H1 (cell line): ENCODE data around the gene FGF18. TPM values are rescaled to one million over a fixed set of nuclear protein-coding genes. Genes with fewer than 3 reads are reported as not detected.

ENCODE experiments used
- CTCF ChIA-PET: fragments of 300-600 bp; sonication (Branson Sonifier 250); formaldehyde crosslinking; loops from one replicate; lab custom pipeline; 2021; ENCODE audit not compliant: partially characterized antibody; lab: Charles Lee
- POLR2A ChIA-PET: fragments of 300-600 bp; sonication (Branson Sonifier 250); formaldehyde crosslinking; loops from one replicate; lab custom pipeline; 2021; ENCODE audit warnings: inconsistent platforms; ENCODE audit not compliant: partially characterized antibody; lab: Charles Lee
- DNase-seq, 2 experiments: peaks; one replicate each; pipeline versions ENCODE4 v3.0.0 to v3.0.0-alpha.2; 2010 to 2022; ENCODE audit warnings: low spot score in 2 of 2, low read depth in 1 of 2, mixed read lengths in 1 of 2
- FAIRE-seq: peaks from 2 replicates; lab custom pipeline; 2011; peaks lifted over from hg19 to GRCh38; lab: Jason Lieb, UNC
- H2AFZ ChIP-seq: 2 replicates; pipeline ENCODE4 v1.8.1; 2012; ENCODE audit warnings: low read length, inconsistent platforms
- H2AK5ac ChIP-seq: 2 replicates; pipeline ENCODE4 v1.6.1; 2013; ENCODE audit warnings: low read depth, low read length
- H2BK120ac ChIP-seq: replicated peaks from 2 replicates; pipeline ENCODE3; 2013; ENCODE audit warnings: low read depth, low read length, inconsistent platforms
- H2BK12ac ChIP-seq: 2 replicates; pipeline ENCODE4 v1.6.1; 2013; ENCODE audit warnings: low read depth, low read length
- H2BK15ac ChIP-seq: 2 replicates; pipeline ENCODE4 v1.6.1; 2013; ENCODE audit warnings: low read length
- H2BK20ac ChIP-seq: 2 replicates; pipeline ENCODE4 v1.6.1; 2013; ENCODE audit warnings: low read length
- H2BK5ac ChIP-seq: 2 replicates; pipeline ENCODE4 v1.6.1; 2013; ENCODE audit warnings: low read depth, low read length
- H3K14ac ChIP-seq: 2 replicates; pipeline ENCODE4 v1.6.1; 2013; ENCODE audit warnings: inconsistent platforms; ENCODE audit not compliant: insufficient read length
- H3K18ac ChIP-seq: 2 replicates; pipeline ENCODE4 v1.6.1; 2013; ENCODE audit warnings: low read length; ENCODE audit errors: extremely low read depth
- H3K23ac ChIP-seq: 2 replicates; pipeline ENCODE4 v1.6.1; 2013; ENCODE audit warnings: inconsistent platforms; ENCODE audit not compliant: insufficient read length
- H3K23me2 ChIP-seq: 2 replicates; pipeline ENCODE4 v1.6.1; 2013; ENCODE audit warnings: low read depth, low read length
- H3K27ac ChIP-seq: 2 replicates; pipeline ENCODE4 v1.6.1; 2011; ENCODE audit warnings: low read depth, low read length, inconsistent platforms
- H3K27me3 ChIP-seq, 4 experiments: replicated peaks in 1 of 4; 1 replicate in 1 of 4; 2 replicates in 3 of 4; pipeline versions ENCODE4 v1.6.1 to v1.8.1; 2011 to 2013; ENCODE audit warnings: low read length in 3 of 4, mild to moderate bottlenecking in 3 of 4, inconsistent platforms in 2 of 4, mixed read lengths in 2 of 4, moderate library complexity in 1 of 4; ENCODE audit not compliant: control insufficient read depth in 3 of 4, insufficient read depth in 3 of 4; ENCODE audit errors: extremely low read depth in 1 of 4
- H3K36me3 ChIP-seq, 4 experiments: 2 replicates each; pipeline versions ENCODE4 v1.6.1 to v1.8.1; 2011 to 2013; ENCODE audit warnings: mild to moderate bottlenecking in 4 of 4, low read length in 3 of 4, moderate library complexity in 2 of 4, control low read depth in 1 of 4, inconsistent platforms in 1 of 4; ENCODE audit not compliant: insufficient read depth in 4 of 4, control insufficient read depth in 2 of 4
- H3K4ac ChIP-seq: replicated peaks from 2 replicates; pipeline ENCODE3; 2013; ENCODE audit warnings: low read length, low read depth, mixed read lengths, inconsistent platforms; ENCODE audit not compliant: insufficient read length
- H3K4me1 ChIP-seq, 4 experiments: replicated peaks in 1 of 4; 1 replicate in 1 of 4; 2 replicates in 3 of 4; pipeline versions ENCODE4 v1.6.1 to v1.8.1; 2011 to 2013; ENCODE audit warnings: low read length in 3 of 4, inconsistent platforms in 2 of 4, mixed read lengths in 1 of 4; ENCODE audit not compliant: insufficient read depth in 4 of 4, control insufficient read depth in 3 of 4
- H3K4me2 ChIP-seq, 2 experiments: 2 replicates each; pipeline versions ENCODE4 v1.6.1 to v1.8.1; 2011 to 2013; ENCODE audit warnings: low read depth in 2 of 2, low read length in 2 of 2, control low read depth in 1 of 2, inconsistent platforms in 1 of 2, mild to moderate bottlenecking in 1 of 2; ENCODE audit not compliant: insufficient read depth in 1 of 2
- H3K4me3 ChIP-seq, 4 experiments: fragments of 200-600, 300-600 bp in 1 of 4; sonication (generic), shearing (Covaris generic), sonication (Bioruptor Twin) in 1 of 4; 2 replicates each; pipeline versions ENCODE4 v1.5.1 to v1.8.1; 2011 to 2016; ENCODE audit warnings: low read length in 4 of 4, low read depth in 3 of 4, control low read depth in 2 of 4, inconsistent platforms in 2 of 4, mild to moderate bottlenecking in 2 of 4, mixed read lengths in 1 of 4, moderate library complexity in 1 of 4; ENCODE audit not compliant: insufficient read depth in 2 of 4; ENCODE audit errors: extremely low read depth in 1 of 4
- H3K56ac ChIP-seq: replicated peaks from 2 replicates; pipeline ENCODE3; 2013; ENCODE audit warnings: low read depth, mild to moderate bottlenecking, mixed read lengths, low read length, inconsistent platforms; ENCODE audit not compliant: insufficient read length
- H3K79me1 ChIP-seq: 2 replicates; pipeline ENCODE4 v1.6.1; 2013; ENCODE audit warnings: low read depth, low read length, control low read depth
- H3K79me2 ChIP-seq, 2 experiments: 2 replicates each; pipeline versions ENCODE4 v1.6.1 to v1.8.1; 2012 to 2013; ENCODE audit warnings: low read length in 2 of 2, mild to moderate bottlenecking in 2 of 2, inconsistent platforms in 1 of 2; ENCODE audit not compliant: insufficient read depth in 2 of 2, control insufficient read depth in 1 of 2
- H3K9ac ChIP-seq, 4 experiments: replicated peaks in 1 of 4; 1 replicate in 1 of 4; 2 replicates in 3 of 4; pipeline versions ENCODE4 v1.6.1 to v1.8.1; 2011 to 2013; ENCODE audit warnings: low read depth in 3 of 4, low read length in 3 of 4, control low read depth in 2 of 4, mild to moderate bottlenecking in 2 of 4, moderate library complexity in 2 of 4, inconsistent platforms in 1 of 4; ENCODE audit errors: extremely low read depth in 1 of 4
- H3K9me3 ChIP-seq, 2 experiments: 2 replicates each; pipeline versions ENCODE4 v1.6.1 to v1.8.1; 2012 to 2013; ENCODE audit warnings: mild to moderate bottlenecking in 2 of 2, moderate library complexity in 2 of 2, control low read depth in 1 of 2, inconsistent platforms in 1 of 2, low read depth in 1 of 2, low read length in 1 of 2, mixed read lengths in 1 of 2; ENCODE audit not compliant: insufficient read depth in 2 of 2
- H4K20me1 ChIP-seq, 2 experiments: replicated peaks in 1 of 2; 2 replicates each; pipeline versions ENCODE3 to v1.8.1; 2011 to 2013; ENCODE audit warnings: inconsistent platforms in 2 of 2, low read length in 2 of 2, mild to moderate bottlenecking in 1 of 2; ENCODE audit not compliant: insufficient read depth in 2 of 2, control insufficient read depth in 1 of 2
- H4K5ac ChIP-seq: 2 replicates; pipeline ENCODE4 v1.6.1; 2013; ENCODE audit warnings: low read length, low read depth, mixed read lengths, inconsistent platforms; ENCODE audit not compliant: insufficient read length
- H4K8ac ChIP-seq: 2 replicates; pipeline ENCODE4 v1.8.0; 2013; ENCODE audit warnings: mild to moderate bottlenecking, moderate library complexity, low read length, inconsistent platforms; ENCODE audit not compliant: insufficient read depth; ENCODE audit errors: extremely low read depth
- H4K91ac ChIP-seq: replicated peaks from 2 replicates; pipeline ENCODE3; 2013; ENCODE audit warnings: low read length, mixed read lengths, inconsistent platforms; ENCODE audit not compliant: insufficient read length
- BCL11A ChIP-seq, 2 experiments: IDR thresholded peaks; one replicate each; pipeline ENCODE4 v1.6.1; 2011; ENCODE audit warnings: low read depth in 2 of 2, low read length in 2 of 2, mild to moderate bottlenecking in 2 of 2
- EGR1 ChIP-seq: IDR thresholded peaks from 2 replicates; pipeline ENCODE4 v1.6.1; 2011; ENCODE audit warnings: low read depth, low read length, borderline replicate concordance
- FOSL1 ChIP-seq: IDR thresholded peaks from 2 replicates; pipeline ENCODE4 v1.6.1; 2011; ENCODE audit warnings: mild to moderate bottlenecking, low read depth, low read length, moderate library complexity; ENCODE audit not compliant: insufficient read depth
- HDAC2 ChIP-seq, 2 experiments: fragments of 300-600 bp in 1 of 2; sonication (generic) in 1 of 2; IDR thresholded peaks; 2 replicates each; pipeline ENCODE4 v1.6.1; 2011 to 2012; ENCODE audit warnings: low read depth in 2 of 2, low read length in 2 of 2, mild to moderate bottlenecking in 2 of 2, moderate library complexity in 2 of 2, borderline replicate concordance in 1 of 2, inconsistent platforms in 1 of 2
- KDM1A ChIP-seq: fragments of 200-600, 300-600 bp; sonication (generic); IDR thresholded peaks from 2 replicates; pipeline ENCODE4 v1.7.1; 2016; ENCODE audit warnings: mild to moderate bottlenecking, low read length, borderline replicate concordance
- NRF1 ChIP-seq: IDR thresholded peaks from 2 replicates; pipeline ENCODE4 v1.6.1; 2011; ENCODE audit warnings: mild to moderate bottlenecking, low read depth, low read length, improper control_type of control experiment
- SAP30 ChIP-seq: fragments of 300-600 bp; sonication (generic); IDR thresholded peaks from 2 replicates; pipeline ENCODE4 v1.7.1; 2012; ENCODE audit warnings: low read length, moderate library complexity, mild to moderate bottlenecking, inconsistent platforms; ENCODE audit not compliant: insufficient read depth, insufficient replicate concordance
- SIRT6 ChIP-seq: IDR thresholded peaks from one replicate; pipeline ENCODE4 v1.7.1; 2012; ENCODE audit warnings: low read length, inconsistent platforms
- SIX5 ChIP-seq: IDR thresholded peaks from 2 replicates; pipeline ENCODE4 v1.6.1; 2011; ENCODE audit warnings: mild to moderate bottlenecking, low read depth, low read length
- SRF ChIP-seq: IDR thresholded peaks from 2 replicates; pipeline ENCODE4 v1.6.1; 2011; ENCODE audit warnings: mild to moderate bottlenecking, low read depth, low read length, moderate library complexity
- TAF1 ChIP-seq: IDR thresholded peaks from 2 replicates; pipeline ENCODE4 v1.6.1; 2011; ENCODE audit warnings: mild to moderate bottlenecking, low read depth, low read length
- TBP ChIP-seq: IDR thresholded peaks from 2 replicates; pipeline ENCODE4 v1.6.1; 2011; ENCODE audit warnings: low read depth, low read length, improper control_type of control experiment
- ZNF274 ChIP-seq: IDR thresholded peaks from 2 replicates; pipeline ENCODE4 v1.7.0; 2012; ENCODE audit warnings: low read length, borderline replicate concordance; ENCODE audit errors: extremely low read depth
- WGBS, 2 experiments: shearing (Covaris generic) in 1 of 2; methylation state at CpG; one replicate each; pipeline versions ENCODE4 v1.1.6 to v1.1.7; 2013 to 2015; ENCODE audit warnings: low lambda C conversion rate in 2 of 2, mixed read lengths in 2 of 2, inconsistent platforms in 1 of 2, low coverage in 1 of 2, missing lambda C conversion rate in 1 of 2; ENCODE audit not compliant: insufficient replicate concordance in 2 of 2, insufficient coverage in 1 of 2, insufficient read length in 1 of 2; ENCODE audit errors: extremely low coverage in 1 of 2, missing lambda C conversion rate in 1 of 2; 5-methylcytosine and 5-hydroxymethylcytosine counted together
- polyA plus RNA-seq, 7 experiments: library from polyadenylated mRNA; depleted of rRNA in 3 of 7; stranded (reverse) in 5 of 7; unstranded in 2 of 7; fragments of >200 nt in 5 of 7; fragments of 200-250 nt in 2 of 7; gene quantifications; 1 replicate in 5 of 7; 2 replicates in 1 of 7; 4 replicates in 1 of 7; pipeline versions ENCODE4 v1.2.1 to v1.2.3, GENCODE V29; 2011 to 2013; ENCODE audit warnings: missing spikeins in 2 of 7, mixed read lengths in 2 of 7
- total RNA-seq: library from RNA; stranded (reverse); fragmentation: NEBNext Ultra II Directional; extraction: Animal tissue kit (Norgen Biotek cat#: 25700); gene quantifications from 2 replicates; pipeline ENCODE4 v1.2.1, GENCODE V29; 2021
- TF ChIP-seq, protein P1 (sequence below): IDR thresholded peaks from 2 replicates; pipeline ENCODE4 v1.6.1; 2012; ENCODE audit warnings: inconsistent platforms

FGF18 gene
- total and polyA plus RNA-seq, 2 of the 8 experiments (the other 6 are each of a cell fraction or from before 2014, with no cell fraction given): 0.54 to 1.3 TPM

- no peak overlapping the region for H2BK5ac ChIP-seq
These were observed 5.3 kb downstream of the FGF18 start for GRCh38 chr5:171424726-171425125.

More at GRCh38 chr5:171424726-171425125, 5.3 kb downstream of the FGF18 start:
- H3K4ac ChIP-seq: no peak overlapping the region
- H2BK20ac ChIP-seq: no peak overlapping the region
- H2BK120ac ChIP-seq: no peak overlapping the region
- no peaks in the 10 kb centered on the region for H3K79me2 ChIP-seq
- POLR2A ChIA-PET: interaction anchor here (0.8 to 7.3 kb wide), 2 partner anchors 11 to 37 kb away, joined by 3 to 75 read pairs; partner anchors contain the start of gene NPM1
- H4K91ac ChIP-seq: no peak overlapping the region
- H3K27me3 ChIP-seq: peaks cover 19 to 29% (median 27%) of the 10 kb centered on the region in 4 experiments
- H3K56ac ChIP-seq: no peak overlapping the region
- peaks cover 6% of the 10 kb centered on the region; the same call in 1 of the 2 replicates for H3K23me2 ChIP-seq
- H3K9ac ChIP-seq: no peak overlapping the region
- H2BK12ac ChIP-seq: no peak overlapping the region
- H2BK15ac ChIP-seq: no peak overlapping the region
- H3K23ac ChIP-seq: no peak overlapping the region
- FAIRE-seq: no peak
- H2AFZ ChIP-seq: no peak overlapping the region
- no peak for TF ChIP-seq BCL11A (IDR thresholded peaks at IDR 0.05; ENCODE audit: low read depth in 2 of 2, low read length in 2 of 2)
- TF ChIP-seq HDAC2 (IDR thresholded peaks at IDR 0.05; ENCODE audit: borderline replicate concordance in 1 of 2, low read depth in 2 of 2, low read length in 2 of 2): no peak
- TF ChIP-seq SAP30: no peak
- no peak for TF ChIP-seq TAF1
- TF ChIP-seq FOSL1: no peak
- no peak for TF ChIP-seq TBP
- TF ChIP-seq SRF: no peak
- no peak for TF ChIP-seq ZNF274
- TF ChIP-seq SIRT6: no peak
- no peak; the same call in 1 of the 2 replicates for TF ChIP-seq KDM1A
- TF ChIP-seq NRF1: no peak
- no peak for TF ChIP-seq SIX5
- TF ChIP-seq, protein P1, sequence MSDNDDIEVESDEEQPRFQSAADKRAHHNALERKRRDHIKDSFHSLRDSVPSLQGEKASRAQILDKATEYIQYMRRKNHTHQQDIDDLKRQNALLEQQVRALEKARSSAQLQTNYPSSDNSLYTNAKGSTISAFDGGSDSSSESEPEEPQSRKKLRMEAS: no peak
- TF ChIP-seq EGR1: no peak
- no peak overlapping the region for H4K5ac ChIP-seq
- no peak overlapping the region; the same call in 1 of the 2 replicates for H3K18ac ChIP-seq
- no peak overlapping the region for H2AK5ac ChIP-seq
- H3K9me3 ChIP-seq: no peaks in the 10 kb centered on the region
- peaks cover 1 to 5% of the 10 kb centered on the region in 2 experiments for H4K20me1 ChIP-seq
- H4K8ac ChIP-seq: no peak overlapping the region; the same call in 1 of the 2 replicates
- CTCF ChIA-PET: interaction anchor here (7.2 kb wide), 1 partner anchor 59 kb away, joined by 64 read pairs; no protein-coding TSS in a partner anchor
- DNase-seq: no peak
- H3K4me3 ChIP-seq: no peak overlapping the region
- H3K79me1 ChIP-seq: no peaks in the 10 kb centered on the region
- H3K4me1 ChIP-seq: peaks cover 0 to 18% (median 14%) of the 10 kb centered on the region in 4 experiments; a peak in 6 of 7 replicates
- no peak overlapping the region for H3K14ac ChIP-seq
- H3K4me2 ChIP-seq: peak overlapping the region in 1 of 2 experiments; percentile 23; a peak in 1 of 4 replicates
- WGBS, 2 experiments: 47% methylated on average over 3 of the region's 5 CpGs; no CpG with 5 or more reads in 1 of the 2 experiments
- H3K27ac ChIP-seq: no peak overlapping the region
- H3K36me3 ChIP-seq: no peaks in the 10 kb centered on the region
